ENCODE results near the gene ZSCAN12.
"Not testable (repeated sequence)": the region's sequence is repeated elsewhere in the genome, so short reads cannot be mapped to it uniquely, and the experiment has no call there.

Gene ZSCAN12

DNA sequence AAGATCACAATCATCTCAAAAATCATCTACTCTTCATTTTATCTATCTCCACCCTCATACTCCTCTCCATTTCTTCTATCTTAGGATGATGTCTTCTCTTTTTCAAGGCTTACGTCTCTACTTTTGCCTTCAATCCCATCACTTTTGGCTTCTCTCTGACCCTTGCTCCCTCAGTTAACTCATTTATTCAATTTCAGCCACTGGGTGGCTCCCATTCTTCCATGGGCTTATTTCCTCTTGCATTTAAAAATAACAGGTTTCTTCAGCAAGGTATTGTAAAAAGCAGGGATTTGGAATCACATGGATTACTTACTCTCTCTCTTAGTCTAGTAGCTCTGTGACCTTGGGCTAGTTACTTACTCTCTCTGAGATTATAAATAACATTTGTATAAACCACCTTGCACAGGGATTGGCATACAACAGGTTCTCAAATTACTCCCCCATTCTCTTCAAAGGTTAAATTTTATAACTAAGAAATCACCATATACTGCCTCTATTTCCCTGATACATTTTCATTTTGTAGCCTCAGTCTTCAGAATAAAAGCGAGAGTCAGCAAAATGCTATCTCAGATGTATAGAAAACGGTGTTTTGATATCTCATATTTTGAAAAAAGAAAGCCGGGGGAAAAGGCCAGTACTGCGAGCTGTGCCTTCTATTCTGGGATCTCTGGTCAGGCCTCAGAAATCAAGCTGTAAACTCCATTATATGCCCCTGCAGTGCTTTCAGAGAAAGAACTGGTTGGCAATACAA lies 5.5 kb downstream of the ZSCAN12 start:
- DNase-seq: peak; percentile 8

- DNase-seq: no peak
These were observed 8.9 kb downstream of the ZSCAN12 start for GRCh38 chr6:28390688-28391087.

GRCh38 chr6:28384143-28384533 lies 15.4 kb downstream of the ZSCAN12 start:
- DNase-seq: no peak

DNA sequence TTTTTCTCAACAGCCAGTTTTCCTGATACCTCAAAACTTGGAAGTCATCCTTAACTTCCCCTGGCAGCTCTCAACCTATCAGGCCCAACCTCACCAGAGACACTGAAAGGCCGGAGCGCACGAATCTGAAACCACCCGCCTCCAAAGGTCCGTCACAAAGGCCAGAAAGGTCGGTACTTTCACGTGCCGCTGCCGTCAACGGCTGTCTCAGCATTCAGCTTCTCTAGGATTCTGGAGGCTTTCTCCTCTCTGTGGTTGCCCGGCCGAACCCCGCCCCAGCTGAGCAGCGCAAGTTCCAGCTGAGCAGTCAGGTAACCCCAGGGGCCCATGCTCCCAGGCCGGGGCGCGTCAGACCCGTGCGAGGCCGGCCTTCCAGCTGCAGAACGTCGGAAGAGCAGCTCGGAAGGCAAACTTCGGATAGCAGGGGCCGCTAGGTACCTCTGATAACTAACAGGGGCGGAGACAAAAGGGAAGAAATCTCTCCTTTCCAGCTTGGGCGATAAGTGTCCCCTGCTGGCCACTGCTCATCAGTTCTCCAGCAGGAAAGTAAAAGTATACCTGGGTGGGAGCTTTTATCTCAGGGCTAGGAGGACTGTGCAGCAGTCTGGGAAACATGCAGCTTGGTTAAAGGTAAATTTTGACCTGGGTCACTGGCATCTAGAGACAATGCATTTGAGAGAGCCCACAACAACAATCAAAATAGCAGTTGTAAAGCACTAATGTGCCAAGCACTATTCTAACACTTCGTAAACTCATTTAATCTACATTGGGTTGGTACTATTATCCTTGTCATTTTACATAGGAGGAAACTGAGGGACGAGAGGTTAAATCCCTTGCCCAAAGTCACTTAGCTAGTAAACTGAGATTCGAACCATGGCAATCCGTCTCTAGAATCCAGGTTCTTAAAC lies 16.1 kb downstream of the ZSCAN12 start:
- peak; percentile 32 for DNase-seq

- no peak for DNase-seq
These were observed 19.2 kb downstream of the ZSCAN12 start for GRCh38 chr6:28380381-28380780.

- no peak for DNase-seq
These were observed 20.9 kb downstream of the ZSCAN12 start for GRCh38 chr6:28378644-28379043.

DNA sequence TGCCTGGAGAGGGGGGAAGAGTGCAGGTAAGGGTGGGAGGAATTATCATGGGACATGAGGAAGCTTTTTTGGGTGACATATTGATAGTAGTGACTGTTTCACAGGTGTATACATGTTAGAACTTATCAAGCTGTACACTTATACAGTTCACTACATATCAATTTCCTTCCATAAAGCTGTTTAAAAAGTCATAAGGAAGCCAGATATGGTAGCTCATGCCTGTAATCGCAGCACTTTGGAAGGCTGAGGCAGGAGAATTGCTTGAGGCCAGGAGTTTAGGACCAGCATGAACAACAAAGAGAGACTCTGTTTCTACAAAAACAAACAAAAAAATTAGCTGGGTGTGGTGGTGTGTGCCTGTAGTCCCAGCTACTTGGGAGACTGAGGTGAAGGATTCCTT lies 21.7 kb downstream of the ZSCAN12 start:
- no peak for DNase-seq

DNA sequence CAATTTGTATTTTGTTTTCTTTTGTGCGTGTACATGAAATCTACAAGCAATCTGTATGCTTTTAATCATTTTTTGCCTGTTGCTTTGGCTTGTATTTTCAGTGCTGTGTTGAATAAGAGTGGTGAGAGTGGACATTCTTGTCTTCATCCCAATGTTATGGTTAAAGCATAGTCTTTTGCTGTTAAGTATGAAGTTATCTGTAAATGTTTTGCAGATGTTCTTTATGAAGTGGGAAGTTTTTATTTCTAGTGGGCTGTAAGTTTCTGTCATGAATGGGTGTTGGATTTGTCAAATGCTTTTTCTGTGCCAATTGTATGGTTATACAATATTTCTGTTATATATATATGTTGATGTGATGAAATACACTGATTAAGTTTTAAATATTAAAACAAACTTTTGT lies 25.6 kb downstream of the ZSCAN12 start:
- DNase-seq: no peak

DNA sequence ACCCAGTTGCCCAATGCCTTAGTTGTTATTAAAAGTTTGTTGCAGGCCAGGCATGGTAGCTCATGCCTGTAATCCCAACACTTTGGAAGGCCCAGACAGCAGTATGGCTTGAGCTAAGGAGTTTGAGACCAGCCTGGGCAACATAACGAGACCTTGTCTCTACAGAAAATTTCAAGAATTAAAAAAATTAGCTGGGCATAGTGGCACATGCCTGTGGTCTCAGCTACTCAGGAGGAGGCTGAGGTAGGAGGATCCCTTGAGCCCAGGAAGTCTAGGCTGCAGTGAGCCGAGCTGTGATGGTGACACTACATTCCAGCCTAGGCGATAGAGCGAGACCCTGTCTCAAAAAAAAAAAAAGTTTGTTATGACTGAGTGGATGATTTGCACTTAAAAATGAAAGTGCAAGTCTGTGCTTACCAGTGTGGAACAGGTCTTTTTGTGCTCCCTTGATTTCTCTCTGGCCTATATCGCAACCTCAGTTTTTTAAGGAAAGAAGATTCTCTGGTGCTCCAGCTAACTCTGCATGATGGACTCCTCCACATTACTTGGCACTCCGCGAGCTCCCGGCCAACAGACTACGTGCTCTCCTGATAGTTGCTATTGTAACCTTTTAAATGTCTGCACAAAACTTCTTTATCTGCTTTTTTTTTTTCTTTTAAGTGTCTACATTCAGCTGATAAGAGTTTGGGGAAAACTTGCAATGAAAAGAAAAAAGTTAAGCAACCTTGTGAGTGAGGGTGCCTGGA lies 27.7 kb downstream of the ZSCAN12 start:
- no peak for DNase-seq

DNA sequence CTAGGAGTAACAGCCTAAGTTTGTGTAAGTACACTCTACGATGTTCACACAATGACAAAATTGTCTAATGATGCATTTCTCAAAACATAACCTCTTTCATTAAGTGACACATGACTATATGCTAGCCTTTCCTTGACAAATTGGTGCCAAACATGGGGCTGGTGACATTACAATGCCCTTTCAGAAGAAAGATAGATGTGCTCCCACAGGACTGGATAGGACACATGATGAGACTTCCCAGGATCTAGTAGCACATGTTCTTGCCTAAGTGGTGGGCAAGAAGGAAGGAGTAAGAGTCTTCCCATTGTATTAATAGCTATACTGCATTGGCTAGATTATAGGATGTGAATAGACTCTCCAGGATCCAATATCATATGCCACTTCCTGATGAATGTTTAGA lies 28.3 kb downstream of the ZSCAN12 start:
- DNase-seq: no peak

DNA sequence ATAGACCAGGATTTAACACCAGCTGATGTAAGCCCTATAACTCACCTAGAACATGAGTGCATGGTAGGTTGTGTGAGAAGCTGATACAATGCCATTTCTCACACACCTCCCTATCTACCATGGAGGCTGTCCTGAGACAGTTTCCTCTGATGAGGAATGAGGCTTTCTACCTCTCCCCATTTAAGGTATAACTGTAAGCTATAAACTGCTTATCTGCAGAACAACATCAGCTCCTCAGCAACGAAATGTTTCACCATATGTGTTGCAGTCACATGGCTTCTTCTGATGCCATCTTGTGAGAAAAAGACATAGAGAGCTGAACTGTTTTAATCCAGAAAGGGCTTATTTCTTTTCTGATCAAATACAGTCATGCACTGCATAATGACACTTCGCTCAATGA lies 29.1 kb downstream of the ZSCAN12 start:
- DNase-seq: no peak

DNA sequence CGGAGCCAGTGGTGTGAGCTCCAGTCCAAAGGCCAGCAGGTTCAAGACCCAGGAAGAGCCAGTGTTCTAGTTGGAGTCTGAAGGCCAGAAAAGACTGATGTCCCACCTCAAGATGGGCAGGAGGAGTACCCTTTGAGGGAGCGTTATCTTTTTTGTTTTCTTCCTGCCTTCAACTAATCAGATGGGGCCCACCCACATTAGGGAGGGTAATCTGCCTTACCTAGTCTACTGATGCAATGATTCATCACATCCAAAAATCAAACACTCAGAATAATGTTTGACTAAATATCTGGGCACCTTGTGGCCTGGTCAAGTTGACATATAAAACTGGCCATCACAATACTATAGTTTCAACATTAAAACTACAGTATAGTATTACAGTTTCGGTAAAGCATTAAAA lies 30.1 kb downstream of the ZSCAN12 start:
- no peak for DNase-seq

DNA sequence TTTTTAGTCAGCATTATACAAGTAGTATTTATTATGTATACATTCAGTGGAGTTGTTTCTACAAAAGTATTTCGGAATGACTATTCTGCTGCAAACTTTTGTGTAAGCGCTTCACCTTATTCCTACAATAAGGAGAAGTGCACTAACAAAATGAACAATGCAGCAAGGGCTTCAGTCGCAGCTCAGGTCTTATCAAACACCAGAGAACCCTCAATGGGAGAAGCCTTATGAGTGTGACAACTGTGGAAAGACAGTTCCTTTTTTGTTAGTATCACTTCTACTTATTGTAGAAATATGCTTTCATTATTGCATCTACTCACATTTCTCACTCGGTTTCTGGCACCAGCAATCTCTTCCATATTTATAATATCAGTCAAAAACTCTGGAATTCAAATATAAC lies 31.0 kb downstream of the ZSCAN12 start:
- DNase-seq: no peak

DNA sequence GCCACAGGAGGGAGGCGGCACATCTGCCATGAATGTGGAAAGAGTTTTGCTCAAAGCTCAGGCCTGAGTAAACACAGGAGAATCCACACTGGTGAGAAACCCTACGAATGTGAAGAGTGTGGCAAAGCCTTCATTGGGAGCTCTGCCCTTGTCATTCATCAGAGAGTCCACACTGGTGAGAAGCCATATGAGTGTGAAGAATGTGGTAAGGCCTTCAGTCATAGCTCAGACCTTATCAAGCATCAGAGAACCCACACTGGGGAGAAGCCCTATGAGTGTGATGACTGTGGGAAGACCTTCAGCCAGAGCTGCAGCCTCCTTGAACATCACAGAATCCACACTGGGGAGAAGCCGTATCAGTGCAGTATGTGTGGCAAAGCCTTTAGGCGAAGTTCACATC lies 34.0 kb downstream of the ZSCAN12 start:
- DNase-seq: not testable (repeated sequence)

DNA sequence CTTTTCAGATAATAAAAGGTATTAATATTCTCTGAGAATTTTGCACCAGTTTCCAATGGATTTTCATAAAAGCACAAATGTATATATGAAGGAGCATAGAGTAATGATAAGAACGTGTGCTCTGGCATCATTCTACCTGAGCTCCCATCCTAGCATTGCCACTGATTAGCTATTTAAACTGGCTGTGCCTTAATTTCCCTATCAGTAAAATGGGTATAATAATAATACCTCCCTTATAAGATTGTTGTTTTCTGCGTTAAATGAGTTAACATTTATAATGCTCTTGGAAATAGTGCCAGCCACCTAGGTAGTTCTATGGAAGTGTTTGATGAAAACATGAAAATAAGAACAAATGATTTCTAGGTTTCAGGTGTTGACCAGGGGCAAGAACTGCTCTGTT lies 38.6 kb downstream of the ZSCAN12 start:
- no peak for DNase-seq

DNA sequence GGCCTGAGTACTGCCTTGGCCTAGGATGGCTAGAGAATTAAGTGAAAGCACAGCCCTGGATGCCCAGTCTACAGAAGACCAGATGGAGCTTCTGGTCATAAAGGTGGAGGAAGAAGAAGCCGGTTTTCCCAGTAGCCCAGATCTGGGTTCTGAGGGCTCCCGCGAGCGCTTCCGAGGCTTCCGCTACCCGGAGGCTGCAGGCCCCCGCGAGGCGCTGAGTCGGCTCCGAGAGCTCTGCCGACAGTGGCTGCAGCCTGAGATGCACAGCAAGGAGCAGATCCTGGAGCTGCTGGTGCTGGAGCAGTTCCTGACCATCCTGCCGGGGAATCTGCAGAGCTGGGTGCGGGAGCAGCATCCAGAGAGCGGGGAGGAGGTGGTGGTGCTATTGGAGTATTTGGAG lies 40.0 kb downstream of the ZSCAN12 start:
- DNase-seq: not testable (repeated sequence)

DNA sequence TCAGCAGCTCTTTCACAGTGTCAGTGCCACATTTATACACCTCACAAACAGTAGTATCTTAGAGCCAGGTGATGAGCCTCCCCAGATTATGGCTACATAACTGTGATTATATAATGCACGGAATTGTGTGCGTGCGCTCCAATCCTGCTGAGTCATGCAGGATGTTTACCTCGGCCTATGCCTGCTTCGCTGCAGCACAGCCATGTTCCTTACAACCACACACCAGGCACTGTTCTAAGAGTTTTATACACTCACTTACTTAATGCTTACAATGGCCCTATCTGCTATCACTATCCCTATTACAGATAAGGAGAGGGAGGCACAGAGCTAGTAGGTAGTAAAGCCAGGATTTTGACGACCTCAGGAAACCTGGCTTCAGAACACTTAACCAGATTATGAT lies 42.5 kb downstream of the ZSCAN12 start:
- DNase-seq: no peak

DNA sequence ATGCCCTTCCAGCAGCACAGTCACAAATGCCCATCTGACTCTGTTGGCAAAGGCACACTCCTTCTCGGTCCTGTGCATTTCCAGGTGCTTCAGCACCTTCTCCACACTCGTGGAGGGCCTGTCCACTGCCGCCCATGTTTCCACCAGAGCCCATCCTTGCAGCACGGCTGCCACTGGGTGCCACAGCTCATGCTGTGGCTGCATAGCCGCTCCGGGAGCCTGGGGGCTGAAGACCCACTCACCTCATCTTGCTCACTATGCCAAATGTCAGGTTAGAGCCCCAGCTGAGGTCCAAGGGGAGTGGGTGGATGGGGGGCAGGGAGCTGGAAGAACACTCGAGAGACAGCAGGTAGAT lies 42.9 kb downstream of the ZSCAN12 start:
- no peak for DNase-seq

GRCh38 chr6:28355743-28356665 lies 43.5 kb downstream of the ZSCAN12 start:
- DNase-seq: peak; percentile 77

- no peak for DNase-seq
These were observed 44.6 kb downstream of the ZSCAN12 start for GRCh38 chr6:28354688-28355554.

GRCh38 chr6:28353981-28354676 lies 45.4 kb downstream of the ZSCAN12 start:
- no peak for DNase-seq

Measured in activated CD4-positive, alpha-beta T cell treated with anti-CD3 and anti-CD28 coated beads, Interleukin-10, Interleukin-2, amounts not matched to agents 100 ng/mL and 50 ng/mL, durations not matched to agents 16 hours and 8 hours (primary cell).